H1 (cell line): ENCODE measurements around the gene SCN3B. TPM values are rescaled to one million over a fixed set of nuclear protein-coding genes. Genes with fewer than 3 reads are reported as not detected.

Source experiments
- CTCF ChIA-PET: fragments of 300-600 bp; sonication (Branson Sonifier 250); formaldehyde crosslinking; loops from one replicate; lab custom pipeline; 2021; ENCODE audit not compliant: partially characterized antibody; lab: Charles Lee
- POLR2A ChIA-PET: fragments of 300-600 bp; sonication (Branson Sonifier 250); formaldehyde crosslinking; loops from one replicate; lab custom pipeline; 2021; ENCODE audit warnings: inconsistent platforms; ENCODE audit not compliant: partially characterized antibody; lab: Charles Lee
- DNase-seq, 2 experiments: peaks; one replicate each; pipeline versions ENCODE4 v3.0.0 to v3.0.0-alpha.2; 2010 to 2022; ENCODE audit warnings: low spot score in 2 of 2, low read depth in 1 of 2, mixed read lengths in 1 of 2
- FAIRE-seq: peaks from 2 replicates; lab custom pipeline; 2011; peaks lifted over from hg19 to GRCh38; lab: Jason Lieb, UNC
- H2AFZ ChIP-seq: 2 replicates; pipeline ENCODE4 v1.8.1; 2012; ENCODE audit warnings: low read length, inconsistent platforms
- H2AK5ac ChIP-seq: 2 replicates; pipeline ENCODE4 v1.6.1; 2013; ENCODE audit warnings: low read depth, low read length
- H2BK120ac ChIP-seq: replicated peaks from 2 replicates; pipeline ENCODE3; 2013; ENCODE audit warnings: low read depth, low read length, inconsistent platforms
- H2BK12ac ChIP-seq: 2 replicates; pipeline ENCODE4 v1.6.1; 2013; ENCODE audit warnings: low read depth, low read length
- H2BK15ac ChIP-seq: 2 replicates; pipeline ENCODE4 v1.6.1; 2013; ENCODE audit warnings: low read length
- H2BK20ac ChIP-seq: 2 replicates; pipeline ENCODE4 v1.6.1; 2013; ENCODE audit warnings: low read length
- H2BK5ac ChIP-seq: 2 replicates; pipeline ENCODE4 v1.6.1; 2013; ENCODE audit warnings: low read depth, low read length
- H3K14ac ChIP-seq: 2 replicates; pipeline ENCODE4 v1.6.1; 2013; ENCODE audit warnings: inconsistent platforms; ENCODE audit not compliant: insufficient read length
- H3K18ac ChIP-seq: 2 replicates; pipeline ENCODE4 v1.6.1; 2013; ENCODE audit warnings: low read length; ENCODE audit errors: extremely low read depth
- H3K23ac ChIP-seq: 2 replicates; pipeline ENCODE4 v1.6.1; 2013; ENCODE audit warnings: inconsistent platforms; ENCODE audit not compliant: insufficient read length
- H3K23me2 ChIP-seq: 2 replicates; pipeline ENCODE4 v1.6.1; 2013; ENCODE audit warnings: low read depth, low read length
- H3K27ac ChIP-seq: 2 replicates; pipeline ENCODE4 v1.6.1; 2011; ENCODE audit warnings: low read depth, low read length, inconsistent platforms
- H3K27me3 ChIP-seq, 4 experiments: replicated peaks in 1 of 4; 1 replicate in 1 of 4; 2 replicates in 3 of 4; pipeline versions ENCODE4 v1.6.1 to v1.8.1; 2011 to 2013; ENCODE audit warnings: low read length in 3 of 4, mild to moderate bottlenecking in 3 of 4, inconsistent platforms in 2 of 4, mixed read lengths in 2 of 4, moderate library complexity in 1 of 4; ENCODE audit not compliant: control insufficient read depth in 3 of 4, insufficient read depth in 3 of 4; ENCODE audit errors: extremely low read depth in 1 of 4
- H3K36me3 ChIP-seq, 4 experiments: 2 replicates each; pipeline versions ENCODE4 v1.6.1 to v1.8.1; 2011 to 2013; ENCODE audit warnings: mild to moderate bottlenecking in 4 of 4, low read length in 3 of 4, moderate library complexity in 2 of 4, control low read depth in 1 of 4, inconsistent platforms in 1 of 4; ENCODE audit not compliant: insufficient read depth in 4 of 4, control insufficient read depth in 2 of 4
- H3K4ac ChIP-seq: replicated peaks from 2 replicates; pipeline ENCODE3; 2013; ENCODE audit warnings: low read length, low read depth, mixed read lengths, inconsistent platforms; ENCODE audit not compliant: insufficient read length
- H3K4me1 ChIP-seq, 4 experiments: replicated peaks in 1 of 4; 1 replicate in 1 of 4; 2 replicates in 3 of 4; pipeline versions ENCODE4 v1.6.1 to v1.8.1; 2011 to 2013; ENCODE audit warnings: low read length in 3 of 4, inconsistent platforms in 2 of 4, mixed read lengths in 1 of 4; ENCODE audit not compliant: insufficient read depth in 4 of 4, control insufficient read depth in 3 of 4
- H3K4me2 ChIP-seq, 2 experiments: 2 replicates each; pipeline versions ENCODE4 v1.6.1 to v1.8.1; 2011 to 2013; ENCODE audit warnings: low read depth in 2 of 2, low read length in 2 of 2, control low read depth in 1 of 2, inconsistent platforms in 1 of 2, mild to moderate bottlenecking in 1 of 2; ENCODE audit not compliant: insufficient read depth in 1 of 2
- H3K4me3 ChIP-seq, 4 experiments: fragments of 200-600, 300-600 bp in 1 of 4; sonication (generic), shearing (Covaris generic), sonication (Bioruptor Twin) in 1 of 4; 2 replicates each; pipeline versions ENCODE4 v1.5.1 to v1.8.1; 2011 to 2016; ENCODE audit warnings: low read length in 4 of 4, low read depth in 3 of 4, control low read depth in 2 of 4, inconsistent platforms in 2 of 4, mild to moderate bottlenecking in 2 of 4, mixed read lengths in 1 of 4, moderate library complexity in 1 of 4; ENCODE audit not compliant: insufficient read depth in 2 of 4; ENCODE audit errors: extremely low read depth in 1 of 4
- H3K56ac ChIP-seq: replicated peaks from 2 replicates; pipeline ENCODE3; 2013; ENCODE audit warnings: low read depth, mild to moderate bottlenecking, mixed read lengths, low read length, inconsistent platforms; ENCODE audit not compliant: insufficient read length
- H3K79me1 ChIP-seq: 2 replicates; pipeline ENCODE4 v1.6.1; 2013; ENCODE audit warnings: low read depth, low read length, control low read depth
- H3K79me2 ChIP-seq, 2 experiments: 2 replicates each; pipeline versions ENCODE4 v1.6.1 to v1.8.1; 2012 to 2013; ENCODE audit warnings: low read length in 2 of 2, mild to moderate bottlenecking in 2 of 2, inconsistent platforms in 1 of 2; ENCODE audit not compliant: insufficient read depth in 2 of 2, control insufficient read depth in 1 of 2
- H3K9ac ChIP-seq, 4 experiments: replicated peaks in 1 of 4; 1 replicate in 1 of 4; 2 replicates in 3 of 4; pipeline versions ENCODE4 v1.6.1 to v1.8.1; 2011 to 2013; ENCODE audit warnings: low read depth in 3 of 4, low read length in 3 of 4, control low read depth in 2 of 4, mild to moderate bottlenecking in 2 of 4, moderate library complexity in 2 of 4, inconsistent platforms in 1 of 4; ENCODE audit errors: extremely low read depth in 1 of 4
- H3K9me3 ChIP-seq, 2 experiments: 2 replicates each; pipeline versions ENCODE4 v1.6.1 to v1.8.1; 2012 to 2013; ENCODE audit warnings: mild to moderate bottlenecking in 2 of 2, moderate library complexity in 2 of 2, control low read depth in 1 of 2, inconsistent platforms in 1 of 2, low read depth in 1 of 2, low read length in 1 of 2, mixed read lengths in 1 of 2; ENCODE audit not compliant: insufficient read depth in 2 of 2
- H4K20me1 ChIP-seq, 2 experiments: replicated peaks in 1 of 2; 2 replicates each; pipeline versions ENCODE3 to v1.8.1; 2011 to 2013; ENCODE audit warnings: inconsistent platforms in 2 of 2, low read length in 2 of 2, mild to moderate bottlenecking in 1 of 2; ENCODE audit not compliant: insufficient read depth in 2 of 2, control insufficient read depth in 1 of 2
- H4K5ac ChIP-seq: 2 replicates; pipeline ENCODE4 v1.6.1; 2013; ENCODE audit warnings: low read length, low read depth, mixed read lengths, inconsistent platforms; ENCODE audit not compliant: insufficient read length
- H4K8ac ChIP-seq: 2 replicates; pipeline ENCODE4 v1.8.0; 2013; ENCODE audit warnings: mild to moderate bottlenecking, moderate library complexity, low read length, inconsistent platforms; ENCODE audit not compliant: insufficient read depth; ENCODE audit errors: extremely low read depth
- H4K91ac ChIP-seq: replicated peaks from 2 replicates; pipeline ENCODE3; 2013; ENCODE audit warnings: low read length, mixed read lengths, inconsistent platforms; ENCODE audit not compliant: insufficient read length
- CTBP2 ChIP-seq: IDR thresholded peaks from 2 replicates; pipeline ENCODE4 v1.7.0; 2011; ENCODE audit warnings: borderline replicate concordance, mild to moderate bottlenecking, moderate library complexity, mixed read lengths, low read length; ENCODE audit not compliant: insufficient read depth, insufficient read length
- EZH2 ChIP-seq: fragments of 200-600 bp; sonication (generic); IDR thresholded peaks from 2 replicates; pipeline ENCODE4 v1.7.1; 2012; ENCODE audit warnings: low read depth, mild to moderate bottlenecking, moderate library complexity, low read length, inconsistent platforms; ENCODE audit not compliant: severe bottlenecking
- FOSL1 ChIP-seq: IDR thresholded peaks from 2 replicates; pipeline ENCODE4 v1.6.1; 2011; ENCODE audit warnings: mild to moderate bottlenecking, low read depth, low read length, moderate library complexity; ENCODE audit not compliant: insufficient read depth
- JUN ChIP-seq: IDR thresholded peaks from 2 replicates; pipeline ENCODE4 v1.6.1; 2011; ENCODE audit warnings: low read depth, mild to moderate bottlenecking, improper control_type of control experiment, low read length
- KDM1A ChIP-seq: fragments of 200-600, 300-600 bp; sonication (generic); IDR thresholded peaks from 2 replicates; pipeline ENCODE4 v1.7.1; 2016; ENCODE audit warnings: mild to moderate bottlenecking, low read length, borderline replicate concordance
- KDM5A ChIP-seq: fragments of 200-600 bp; IDR thresholded peaks from 2 replicates; pipeline ENCODE4 v1.7.1; 2012; ENCODE audit warnings: mild to moderate bottlenecking, low read length, inconsistent platforms, mixed read lengths
- RNF2 ChIP-seq: fragments of 200-900, 300-1000 bp; sonication (generic); IDR thresholded peaks from 2 replicates; pipeline ENCODE4 v1.7.1; 2016; ENCODE audit warnings: borderline replicate concordance, low read depth, mild to moderate bottlenecking, antibody characterized with exemption, low read length; ENCODE audit not compliant: poor library complexity, severe bottlenecking; ENCODE audit errors: missing control alignments
- RXRA ChIP-seq: IDR thresholded peaks from 2 replicates; pipeline ENCODE4 v1.6.1; 2011; ENCODE audit warnings: low read depth, mild to moderate bottlenecking, low read length, moderate library complexity; ENCODE audit not compliant: insufficient read depth
- SP4 ChIP-seq: IDR thresholded peaks from 2 replicates; pipeline ENCODE4 v1.6.1; 2012; ENCODE audit warnings: low read length, inconsistent platforms
- WGBS, 2 experiments: shearing (Covaris generic) in 1 of 2; methylation state at CpG; one replicate each; pipeline versions ENCODE4 v1.1.6 to v1.1.7; 2013 to 2015; ENCODE audit warnings: low lambda C conversion rate in 2 of 2, mixed read lengths in 2 of 2, inconsistent platforms in 1 of 2, low coverage in 1 of 2, missing lambda C conversion rate in 1 of 2; ENCODE audit not compliant: insufficient replicate concordance in 2 of 2, insufficient coverage in 1 of 2, insufficient read length in 1 of 2; ENCODE audit errors: extremely low coverage in 1 of 2, missing lambda C conversion rate in 1 of 2; 5-methylcytosine and 5-hydroxymethylcytosine counted together
- polyA plus RNA-seq, 7 experiments: library from polyadenylated mRNA; depleted of rRNA in 3 of 7; stranded (reverse) in 5 of 7; unstranded in 2 of 7; fragments of >200 nt in 5 of 7; fragments of 200-250 nt in 2 of 7; gene quantifications; 1 replicate in 5 of 7; 2 replicates in 1 of 7; 4 replicates in 1 of 7; pipeline versions ENCODE4 v1.2.1 to v1.2.3, GENCODE V29; 2011 to 2013; ENCODE audit warnings: missing spikeins in 2 of 7, mixed read lengths in 2 of 7
- total RNA-seq: library from RNA; stranded (reverse); fragmentation: NEBNext Ultra II Directional; extraction: Animal tissue kit (Norgen Biotek cat#: 25700); gene quantifications from 2 replicates; pipeline ENCODE4 v1.2.1, GENCODE V29; 2021
- TF ChIP-seq, protein P1 (sequence below): IDR thresholded peaks from 2 replicates; pipeline ENCODE4 v1.6.1; 2011; ENCODE audit warnings: low read length, improper control_type of control experiment

The SCN3B gene
- total and polyA plus RNA-seq, 2 of the 8 experiments (the other 6 are each of a cell fraction or from before 2014, with no cell fraction given) = 0.67 to 1.1 TPM

DNA sequence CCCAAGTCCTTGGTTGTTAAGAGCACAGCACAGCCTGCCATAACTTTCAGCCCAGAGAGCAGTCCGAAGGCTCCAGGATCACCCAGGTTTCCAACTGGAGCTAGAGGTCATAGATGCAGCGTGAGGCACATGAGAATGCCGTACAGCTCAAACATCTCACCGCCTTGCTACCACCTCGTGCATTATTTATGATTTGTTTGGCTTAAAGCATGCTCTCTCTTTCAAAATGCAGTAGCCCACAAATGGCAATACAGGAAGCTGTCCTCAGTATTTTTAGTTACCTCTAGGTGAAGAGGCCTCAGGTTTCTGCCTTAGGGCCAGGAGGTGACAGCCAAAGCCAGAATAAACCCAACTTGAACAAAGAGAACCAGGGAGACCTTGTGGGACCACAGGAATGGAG, 14.4 kb downstream of the SCN3B start:
- Histone ChIP-seq H2BK120ac (no peak overlapping the region), H2AFZ (no peak overlapping the region), H4K91ac (no peak overlapping the region), H3K9ac (no peak overlapping the region), H3K4me2 (no peak overlapping the region), H4K20me1 (no peaks in the 10 kb centered on the region), H2BK20ac (no peak overlapping the region), H3K27ac (no peak overlapping the region), H3K14ac (no peak overlapping the region), H2BK15ac (no peak overlapping the region), H2BK5ac (no peak overlapping the region; the same call in 1 of the 2 replicates), H3K27me3 (0 out of 7 replicates have a peak, but pooled peaks cover 0 to 2% (median 0%) of the 10 kb centered on the region in 4 experiments), H3K23me2 (no peaks in the 10 kb centered on the region), H3K36me3 (no peaks in the 10 kb centered on the region), H2AK5ac (no peak overlapping the region), H3K4me1 (peaks cover 0 to 4% (median 3%) of the 10 kb centered on the region in 4 experiments; a peak in 5 of 7 replicates), H3K56ac (no peak overlapping the region), H3K9me3 (no peaks in the 10 kb centered on the region), H3K4ac (no peak overlapping the region), H2BK12ac (no peak overlapping the region), H3K18ac (no peak overlapping the region), H3K4me3 (no peak overlapping the region), H3K79me2 (no peaks in the 10 kb centered on the region), H3K79me1 (no peaks in the 10 kb centered on the region)
- 91% methylated on average over 5 of the region's 5 CpGs; no CpG with 5 or more reads in 1 of the 2 experiments for WGBS, 2 experiments
- ChIA-PET POLR2A (interaction anchor here (1.1 kb wide), 1 partner anchor 209 kb away, joined by 3 read pairs; no protein-coding TSS in a partner anchor), CTCF (interaction anchor here (0.9 to 9.6 kb wide), 17 partner anchors 14 to 534 kb away, joined by 3 to 301 read pairs (median 4); partner anchors contain the start of gene SCN3B)
- DNase-seq = no peak
- no peak for FAIRE-seq
- TF ChIP-seq EZH2 = no peak
- TF ChIP-seq CTBP2 = no peak
- no peak for TF ChIP-seq SP4
- TF ChIP-seq, protein P1, sequence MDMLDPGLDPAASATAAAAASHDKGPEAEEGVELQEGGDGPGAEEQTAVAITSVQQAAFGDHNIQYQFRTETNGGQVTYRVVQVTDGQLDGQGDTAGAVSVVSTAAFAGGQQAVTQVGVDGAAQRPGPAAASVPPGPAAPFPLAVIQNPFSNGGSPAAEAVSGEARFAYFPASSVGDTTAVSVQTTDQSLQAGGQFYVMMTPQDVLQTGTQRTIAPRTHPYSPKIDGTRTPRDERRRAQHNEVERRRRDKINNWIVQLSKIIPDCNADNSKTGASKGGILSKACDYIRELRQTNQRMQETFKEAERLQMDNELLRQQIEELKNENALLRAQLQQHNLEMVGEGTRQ = no peak
- TF ChIP-seq RNF2 = no peak
- no peak for TF ChIP-seq KDM5A
- no peak for TF ChIP-seq FOSL1
- TF ChIP-seq RXRA = no peak
- no peak for TF ChIP-seq KDM1A
- no peak for TF ChIP-seq JUN
- TF ChIP-seq, all 59 proteins: peak for 0
- H4K5ac ChIP-seq = no peak overlapping the region
- H4K8ac ChIP-seq = no peak overlapping the region
- no peak overlapping the region for H3K23ac ChIP-seq
